HG02884 (cell line): Measurements from ENCODE around the gene GJB1.
"Not testable (repeated sequence)": the region's sequence is repeated elsewhere in the genome, so short reads cannot be mapped to it uniquely, and the experiment has no call there.

Experiments
- ATAC-seq: cut with Tn5 transposase; IDR thresholded peaks from one replicate; pipeline ENCODE4 v1.9.1; 2021; ENCODE audit warnings: mild to moderate bottlenecking, moderate library complexity; ENCODE audit not compliant: unreplicated experiment

Gene GJB1

DNA sequence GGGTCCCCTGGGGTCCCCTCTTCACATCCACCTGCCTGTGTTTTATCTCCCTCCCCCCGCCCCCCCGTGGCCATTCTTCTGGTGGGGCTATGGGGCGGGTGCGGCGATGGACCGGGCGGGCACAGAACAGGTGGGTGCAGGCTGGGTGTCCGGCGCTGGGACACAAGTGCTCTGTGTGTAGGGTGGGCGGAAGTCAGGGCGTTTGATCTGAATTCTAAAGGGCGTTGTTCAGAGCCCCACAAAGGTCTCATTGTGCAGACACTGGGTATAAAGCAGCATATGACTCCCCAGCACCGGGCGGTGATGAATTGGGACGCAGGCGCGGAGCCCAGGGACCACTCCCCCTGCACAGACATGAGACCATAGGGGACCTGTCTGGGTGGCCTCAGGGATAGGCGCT lies at the start of gene GJB1:
Gene GJB1 (plus strand): TSS at position 296 of the 400 bp plus-strand sequence. CDS start 484 bp downstream, outside the sequence.
- ATAC-seq, result no peak

DNA sequence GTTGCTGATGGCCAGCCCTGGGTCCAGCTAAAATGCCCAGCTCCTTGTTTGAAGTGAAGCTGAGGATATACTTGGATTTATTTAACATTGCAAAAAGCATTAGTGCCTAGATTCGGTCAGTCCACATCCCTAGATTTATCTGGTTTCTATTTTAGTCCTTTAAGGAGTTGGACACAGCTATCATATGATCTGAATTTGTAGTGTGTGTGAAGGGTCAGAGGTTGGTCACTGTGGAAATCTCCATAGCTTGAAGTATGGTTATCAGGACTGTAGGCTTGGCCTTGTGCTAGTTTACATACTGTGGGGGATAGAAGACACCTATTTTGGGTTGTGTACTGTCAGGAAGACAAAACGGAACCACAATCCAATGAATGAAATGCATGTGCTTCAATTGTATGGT lies 49.6 kb upstream of the GJB1 start:
- no peak for ATAC-seq

GRCh38 chrX:71174795-71175194 lies 48.2 kb upstream of the GJB1 start:
- ATAC-seq, result no peak

DNA sequence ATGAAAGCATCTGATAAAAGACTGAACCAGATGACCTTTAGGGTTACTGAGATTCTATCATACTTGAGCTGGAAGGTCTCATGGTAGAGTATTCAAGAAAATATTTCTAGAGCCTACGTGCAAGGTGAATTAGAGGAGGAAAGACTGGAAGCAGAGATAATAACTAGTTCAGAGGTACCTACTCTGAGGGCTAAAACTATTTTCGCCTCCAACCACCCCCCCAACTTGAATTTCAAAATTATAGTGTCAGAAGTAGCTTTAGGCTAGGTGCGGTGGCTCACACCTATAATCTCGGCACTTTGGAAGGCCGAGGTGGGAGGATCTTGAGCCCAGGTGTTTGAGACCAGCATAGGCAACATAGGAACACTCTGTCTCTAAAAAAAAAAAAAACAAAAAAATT lies 47.5 kb upstream of the GJB1 start:
- ATAC-seq, result no peak

GRCh38 chrX:71177327-71177726 lies 45.7 kb upstream of the GJB1 start:
- ATAC-seq, result no peak

DNA sequence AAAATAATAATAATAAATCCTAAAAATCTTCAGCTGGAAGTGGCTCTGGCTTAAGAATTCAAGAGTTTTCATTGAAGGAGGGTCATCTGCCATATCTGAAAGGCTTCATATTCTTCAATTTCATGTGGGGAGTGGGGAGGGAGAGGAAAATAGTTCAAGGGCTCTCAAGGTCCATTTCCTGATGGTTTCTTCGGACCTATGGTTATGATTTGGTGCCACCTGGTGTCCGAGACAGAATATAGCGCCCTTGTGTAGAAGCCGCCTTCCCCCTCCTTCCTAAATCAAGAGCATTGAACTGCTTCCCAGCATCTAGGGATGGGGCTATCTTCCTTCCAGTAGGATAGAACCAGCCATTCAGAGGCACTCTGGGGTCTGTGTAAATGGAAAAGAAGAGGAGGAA lies 44.1 kb upstream of the GJB1 start:
- ATAC-seq, result no peak

GRCh38 chrX:71180579-71181265 lies 42.3 kb upstream of the GJB1 start:
- not testable (repeated sequence) for ATAC-seq

GRCh38 chrX:71181558-71181909 lies 41.5 kb upstream of the GJB1 start:
- ATAC-seq, result peak; percentile 39

DNA sequence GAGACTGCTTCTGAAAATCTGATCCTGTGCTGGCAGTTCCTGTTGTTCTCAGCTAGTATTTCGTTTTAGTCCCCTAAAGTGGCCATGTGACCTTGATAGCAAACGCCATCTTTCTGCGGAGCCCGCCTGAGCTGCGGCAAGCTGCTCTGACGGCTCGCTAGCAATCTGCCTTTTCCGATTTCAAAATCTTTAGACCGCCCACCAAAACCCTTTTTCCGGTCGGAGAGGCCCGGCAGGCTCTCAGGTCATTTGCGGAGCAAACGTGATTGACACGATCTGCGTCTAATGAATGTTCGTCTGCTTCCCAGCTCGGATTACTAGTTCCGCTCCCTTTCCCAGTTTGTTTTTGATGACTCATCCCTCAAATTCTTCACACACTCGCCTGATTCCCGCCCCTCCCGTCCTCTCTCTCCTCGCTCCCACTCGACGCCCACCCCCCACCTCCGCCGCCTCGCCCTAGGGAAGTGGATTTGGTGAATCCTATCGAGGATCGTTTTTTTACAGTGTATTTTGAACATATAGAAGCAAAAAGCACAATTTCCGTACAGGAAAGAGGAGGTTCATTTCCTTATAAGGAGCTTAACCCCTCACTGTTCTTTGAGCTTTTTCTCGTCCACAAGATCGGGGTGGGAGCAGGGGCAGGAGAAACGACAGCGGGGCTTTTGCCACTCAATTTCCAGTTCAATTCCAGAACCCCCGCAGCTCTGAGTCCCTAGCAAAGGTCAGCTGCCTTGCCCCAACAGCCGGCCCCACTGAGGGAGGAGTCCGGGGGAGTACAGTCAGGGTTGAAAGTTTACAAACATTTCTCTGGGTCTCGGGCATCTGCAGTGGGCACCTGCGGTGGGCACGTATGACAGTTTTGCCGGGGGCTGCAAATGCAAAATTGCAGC lies 40.9 kb upstream of the GJB1 start:
- peak; percentile 87 for ATAC-seq

DNA sequence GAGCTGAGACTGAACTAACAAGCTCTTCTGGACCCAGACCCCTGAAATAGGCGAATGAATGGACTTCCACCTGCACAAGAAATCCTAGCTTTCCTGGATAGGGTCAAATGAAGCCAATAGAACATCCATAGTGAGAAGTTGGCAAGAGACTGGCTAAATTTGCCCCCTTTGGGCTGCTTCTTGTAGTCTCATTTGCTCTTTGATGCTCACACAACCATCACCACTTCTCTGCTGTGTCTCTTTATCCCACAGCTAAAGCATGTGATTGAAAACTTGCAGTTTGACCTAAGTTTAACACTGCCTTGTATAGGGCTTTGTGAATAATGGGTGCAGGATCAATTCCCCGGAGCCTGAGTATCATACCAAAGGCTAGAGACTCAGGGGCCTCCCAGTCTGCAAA lies 40.2 kb upstream of the GJB1 start:
- ATAC-seq, result no peak

DNA sequence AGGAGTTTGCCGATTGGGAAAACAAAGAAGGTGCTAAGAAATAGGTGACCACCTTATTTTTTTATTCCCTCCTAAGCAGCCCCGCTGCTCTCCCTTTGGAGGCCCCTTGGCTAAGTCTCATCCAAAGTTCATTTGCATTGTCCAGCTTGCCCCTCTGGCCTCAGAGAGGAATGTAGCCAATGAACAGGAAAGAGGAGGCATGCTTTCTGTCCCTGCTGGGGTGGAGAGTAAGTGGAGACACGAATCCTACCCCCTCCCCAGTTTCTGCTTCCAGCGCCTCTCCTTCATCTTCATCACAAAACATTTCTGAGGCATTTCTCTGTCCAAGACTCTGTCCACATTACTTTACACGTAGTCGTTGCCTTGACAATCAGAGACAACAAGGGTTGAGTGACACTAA lies 39.7 kb upstream of the GJB1 start:
- ATAC-seq, result no peak

DNA sequence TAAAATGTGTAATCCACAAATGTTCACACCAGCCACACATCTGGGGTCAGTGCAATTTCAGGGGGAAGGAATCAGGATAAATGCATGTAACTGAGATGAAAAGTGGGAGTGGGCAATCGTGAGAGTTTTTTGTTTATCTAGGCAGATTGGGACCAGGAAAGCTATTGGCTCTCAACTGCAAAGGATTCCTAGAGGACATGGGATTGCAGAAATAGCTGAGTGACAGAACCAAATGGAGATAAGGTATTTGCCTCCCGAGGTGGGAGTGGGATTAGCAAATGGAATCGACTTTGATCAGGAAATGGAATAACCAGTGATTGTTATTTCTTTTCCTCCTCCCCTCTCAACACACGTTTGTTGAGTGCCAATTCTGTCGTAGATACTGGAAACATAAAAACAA lies 38.9 kb upstream of the GJB1 start:
- no peak for ATAC-seq

GRCh38 chrX:71184803-71185495 lies 38.1 kb upstream of the GJB1 start:
- no peak for ATAC-seq

DNA sequence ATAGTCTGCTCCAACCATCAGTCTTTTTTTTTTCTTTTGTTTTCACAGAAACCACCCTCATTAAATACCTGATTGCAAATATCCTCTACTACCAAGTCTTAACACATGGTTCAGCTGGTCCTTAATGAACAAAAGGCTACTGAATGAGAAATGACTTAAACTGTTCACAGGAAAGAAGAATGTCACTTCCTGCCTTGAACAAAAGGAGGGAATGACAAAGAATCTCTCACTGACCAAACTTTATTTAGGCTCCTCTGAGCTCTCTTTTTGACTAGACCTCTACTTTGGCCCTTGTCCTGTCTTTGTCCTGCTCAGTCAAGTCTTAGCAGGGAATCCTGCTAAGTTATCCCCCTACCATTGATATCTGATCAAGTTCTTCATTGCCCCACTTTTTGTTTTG lies 31.8 kb upstream of the GJB1 start:
- no peak for ATAC-seq

DNA sequence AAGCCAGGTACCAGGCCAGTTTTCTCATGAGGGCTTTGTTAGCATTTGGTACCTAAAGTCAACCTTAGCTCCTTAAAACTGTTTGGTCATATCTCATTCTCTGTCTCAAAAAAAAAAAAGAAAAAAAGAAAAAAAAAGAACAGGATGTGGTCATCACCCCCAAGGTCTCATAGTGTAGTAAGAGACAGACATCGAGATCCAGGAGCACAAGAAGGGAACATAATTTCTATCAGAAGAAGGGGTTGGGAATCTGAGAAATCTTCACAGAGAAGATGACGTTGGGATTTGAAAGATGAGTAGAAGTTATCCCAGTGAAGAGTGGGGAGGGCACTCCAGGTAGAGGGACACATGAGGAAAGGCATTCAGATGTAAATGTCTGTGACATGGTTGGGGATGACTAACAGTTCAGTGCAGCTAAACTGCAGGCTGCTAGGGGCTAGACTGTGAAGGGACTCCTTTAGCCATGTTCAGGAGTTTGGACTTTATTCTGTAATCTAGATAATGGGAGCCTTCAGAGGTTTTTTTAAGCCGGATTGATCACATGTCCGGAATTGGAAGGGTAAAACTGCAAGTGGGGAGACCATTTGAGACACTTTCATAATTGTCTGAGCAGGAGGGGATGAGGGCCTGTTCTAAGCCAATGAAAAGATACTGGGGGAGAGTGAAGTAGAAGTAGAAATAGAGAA lies 26.9 kb upstream of the GJB1 start:
- ATAC-seq, result no peak

GRCh38 chrX:71198066-71198465 lies 25.0 kb upstream of the GJB1 start:
- peak; percentile 83 for ATAC-seq

DNA sequence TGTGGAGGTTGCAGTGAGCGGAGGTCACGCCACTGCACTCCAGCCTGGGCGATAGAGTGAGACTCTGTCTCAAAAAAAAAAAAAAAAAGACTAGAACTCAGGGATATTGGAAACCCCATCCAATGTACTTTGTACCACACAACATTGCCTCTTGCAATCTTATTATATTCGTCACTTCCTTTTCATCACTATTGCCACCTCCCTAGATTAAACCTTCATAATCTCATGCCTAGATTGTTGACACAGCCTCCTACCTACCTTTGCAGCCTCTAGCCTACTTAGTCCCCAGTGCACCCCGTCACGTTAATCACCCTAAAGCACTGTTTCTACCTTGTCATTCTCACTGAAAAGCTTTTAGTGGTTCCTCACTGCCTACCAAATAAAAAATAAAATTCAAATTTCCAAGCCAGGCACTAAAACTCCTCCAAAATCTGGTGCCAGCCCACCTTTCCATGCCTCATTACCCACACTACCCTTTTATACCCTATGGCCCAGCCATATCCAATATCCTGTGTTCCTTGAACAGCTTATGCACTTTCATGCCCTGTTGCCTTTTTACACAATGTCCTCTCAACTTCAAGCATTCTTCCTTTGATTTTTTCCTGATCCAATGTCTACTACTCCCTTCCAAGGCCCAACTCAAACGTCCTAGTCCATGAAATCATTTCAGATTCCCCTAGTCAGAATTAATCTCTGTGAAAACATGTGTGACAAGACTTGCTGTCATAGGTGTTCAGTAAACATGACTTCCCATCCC lies 23.6 kb upstream of the GJB1 start:
- ATAC-seq, result no peak

GRCh38 chrX:71210816-71211215 lies 12.2 kb upstream of the GJB1 start:
- ATAC-seq, result no peak

- no peak for ATAC-seq
Measured at GRCh38 chrX:71212536-71212935, 10.5 kb upstream of the GJB1 start.

DNA sequence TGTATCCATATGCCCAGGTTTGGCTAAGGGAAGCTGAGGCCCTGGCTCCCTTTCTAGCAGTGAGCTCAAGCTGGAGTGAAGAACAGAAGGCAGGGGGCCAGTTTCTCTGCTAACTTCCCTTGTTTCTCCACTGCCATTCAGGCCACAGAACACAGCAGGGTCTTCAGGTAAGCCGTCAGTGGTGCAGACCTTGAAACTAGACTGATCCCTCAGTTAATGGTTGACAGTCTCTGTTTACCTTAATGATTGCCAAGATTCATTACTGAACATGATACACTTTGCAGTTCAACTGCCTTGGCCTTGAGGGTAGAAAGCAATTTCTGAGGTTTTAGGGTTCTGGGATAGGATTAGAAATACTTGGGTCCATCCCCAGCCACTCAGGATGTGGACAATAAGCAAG lies 8.9 kb upstream of the GJB1 start:
- ATAC-seq, result no peak
